H1 (cell line): ENCODE results near the gene MRRF. TPM values are rescaled to one million over a fixed set of nuclear protein-coding genes. Genes with fewer than 3 reads are reported as not detected.

Experiments
- ATF3 ChIP-seq: IDR thresholded peaks from 2 replicates; pipeline ENCODE4 v1.6.1; 2011; ENCODE audit warnings: low read depth, mild to moderate bottlenecking, low read length; ENCODE audit not compliant: insufficient read depth
- CBX5 ChIP-seq: fragments of 300-800, 300-1000 bp; sonication (generic); IDR thresholded peaks from 2 replicates; pipeline ENCODE4 v1.7.1; 2016; ENCODE audit warnings: antibody characterized with exemption, low read length, low read depth
- CHD1 ChIP-seq: IDR thresholded peaks from 2 replicates; pipeline ENCODE4 v1.6.1; 2012; ENCODE audit warnings: low read depth, low read length, improper control_type of control experiment
- CTBP2 ChIP-seq: IDR thresholded peaks from 2 replicates; pipeline ENCODE4 v1.7.0; 2011; ENCODE audit warnings: borderline replicate concordance, mild to moderate bottlenecking, moderate library complexity, mixed read lengths, low read length; ENCODE audit not compliant: insufficient read depth, insufficient read length
- GTF2F1 ChIP-seq: IDR thresholded peaks from 2 replicates; pipeline ENCODE4 v1.6.1; 2012; ENCODE audit warnings: low read depth, low read length, improper control_type of control experiment, borderline replicate concordance
- KDM1A ChIP-seq: fragments of 200-600, 300-600 bp; sonication (generic); IDR thresholded peaks from 2 replicates; pipeline ENCODE4 v1.7.1; 2016; ENCODE audit warnings: mild to moderate bottlenecking, low read length, borderline replicate concordance
- NANOG ChIP-seq: IDR thresholded peaks from 2 replicates; pipeline ENCODE4 v1.6.1; 2011; ENCODE audit warnings: low read length, low read depth, mild to moderate bottlenecking, inconsistent platforms; ENCODE audit not compliant: insufficient read depth, poor library complexity, severe bottlenecking
- PHF8 ChIP-seq: fragments of 200-600 bp; sonication (generic); conservative IDR thresholded peaks from 2 replicates; pipeline ENCODE4 v1.7.1; 2012; ENCODE audit warnings: low read depth, mild to moderate bottlenecking, inconsistent platforms, low read length, moderate library complexity
- POLR2AphosphoS5 ChIP-seq: IDR thresholded peaks from 2 replicates; pipeline ENCODE4 v1.6.1; 2011; ENCODE audit warnings: low read depth, low read length
- RAD21 ChIP-seq, 2 experiments: IDR thresholded peaks in 1 of 2; conservative IDR thresholded peaks in 1 of 2; 2 replicates each; pipeline ENCODE4 v1.6.1; 2011; ENCODE audit warnings: low read depth in 2 of 2, low read length in 2 of 2, improper control_type of control experiment in 1 of 2, inconsistent platforms in 1 of 2, mild to moderate bottlenecking in 1 of 2, moderate library complexity in 1 of 2
- RBBP5 ChIP-seq: IDR thresholded peaks from 2 replicates; pipeline ENCODE4 v1.7.1; 2012; ENCODE audit warnings: low read depth, mild to moderate bottlenecking, inconsistent platforms, low read length, moderate library complexity, borderline replicate concordance
- RNF2 ChIP-seq: fragments of 200-900, 300-1000 bp; sonication (generic); IDR thresholded peaks from 2 replicates; pipeline ENCODE4 v1.7.1; 2016; ENCODE audit warnings: borderline replicate concordance, low read depth, mild to moderate bottlenecking, antibody characterized with exemption, low read length; ENCODE audit not compliant: poor library complexity, severe bottlenecking; ENCODE audit errors: missing control alignments
- SP1 ChIP-seq: IDR thresholded peaks from 2 replicates; pipeline ENCODE4 v1.6.1; 2011; ENCODE audit warnings: low read depth, low read length
- SP2 ChIP-seq: IDR thresholded peaks from 2 replicates; pipeline ENCODE4 v1.6.1; 2012; ENCODE audit warnings: mild to moderate bottlenecking, low read length, inconsistent platforms
- SRF ChIP-seq: IDR thresholded peaks from 2 replicates; pipeline ENCODE4 v1.6.1; 2011; ENCODE audit warnings: mild to moderate bottlenecking, low read depth, low read length, moderate library complexity
- TAF1 ChIP-seq: IDR thresholded peaks from 2 replicates; pipeline ENCODE4 v1.6.1; 2011; ENCODE audit warnings: mild to moderate bottlenecking, low read depth, low read length
- TBP ChIP-seq: IDR thresholded peaks from 2 replicates; pipeline ENCODE4 v1.6.1; 2011; ENCODE audit warnings: low read depth, low read length, improper control_type of control experiment
- ZNF274 ChIP-seq: IDR thresholded peaks from 2 replicates; pipeline ENCODE4 v1.7.0; 2012; ENCODE audit warnings: low read length, borderline replicate concordance; ENCODE audit errors: extremely low read depth
- polyA plus RNA-seq, 7 experiments: library from polyadenylated mRNA; depleted of rRNA in 3 of 7; stranded (reverse) in 5 of 7; unstranded in 2 of 7; fragments of >200 nt in 5 of 7; fragments of 200-250 nt in 2 of 7; gene quantifications; 1 replicate in 5 of 7; 2 replicates in 1 of 7; 4 replicates in 1 of 7; pipeline versions ENCODE4 v1.2.1 to v1.2.3, GENCODE V29; 2011 to 2013; ENCODE audit warnings: missing spikeins in 2 of 7, mixed read lengths in 2 of 7
- total RNA-seq: library from RNA; stranded (reverse); fragmentation: NEBNext Ultra II Directional; extraction: Animal tissue kit (Norgen Biotek cat#: 25700); gene quantifications from 2 replicates; pipeline ENCODE4 v1.2.1, GENCODE V29; 2021
- TF ChIP-seq, protein P1 (sequence below): IDR thresholded peaks from 2 replicates; pipeline ENCODE4 v1.6.1; 2012; ENCODE audit warnings: inconsistent platforms
- TF ChIP-seq, protein P2 (sequence below): IDR thresholded peaks from 2 replicates; pipeline ENCODE4 v1.6.1; 2012; ENCODE audit warnings: low read length, inconsistent platforms

MRRF gene
- total and polyA plus RNA-seq, 2 of the 8 experiments (the other 6 are each of a cell fraction or from before 2014, with no cell fraction given) = 29.4 to 47.8 TPM

GRCh38 chr9:122264360-122265148, at the start of gene MRRF, which contains the start of gene RBM18 (continued):
- TF ChIP-seq KDM1A (no peak), ATF3 (peak; percentile 91), ZNF274 (no peak), TBP (peak; percentile 72), RBBP5 (peak; percentile 93), SP2 (no peak), CBX5 (no peak), CTBP2 (no peak), TAF1 (peak; percentile 65), RNF2 (no peak), POLR2AphosphoS5 (peak; percentile 96), NANOG (no peak), RAD21 (IDR thresholded peaks at IDR 0.05 in 1 of 2, conservative IDR thresholded peaks at IDR 0.05 in 1 of 2; ENCODE audit: low read depth in 2 of 2, low read length in 2 of 2) (peak in 1 of 2 experiments; percentile 33; a peak in 2 of 4 replicates), SRF (peak; percentile 78), CHD1 (no peak), PHF8 (peak; percentile 82), GTF2F1 (no peak), SP1 (no peak)
- TF ChIP-seq, protein P1, sequence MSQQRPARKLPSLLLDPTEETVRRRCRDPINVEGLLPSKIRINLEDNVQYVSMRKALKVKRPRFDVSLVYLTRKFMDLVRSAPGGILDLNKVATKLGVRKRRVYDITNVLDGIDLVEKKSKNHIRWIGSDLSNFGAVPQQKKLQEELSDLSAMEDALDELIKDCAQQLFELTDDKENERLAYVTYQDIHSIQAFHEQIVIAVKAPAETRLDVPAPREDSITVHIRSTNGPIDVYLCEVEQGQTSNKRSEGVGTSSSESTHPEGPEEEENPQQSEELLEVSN = peak; percentile 97
- TF ChIP-seq, protein P2, sequence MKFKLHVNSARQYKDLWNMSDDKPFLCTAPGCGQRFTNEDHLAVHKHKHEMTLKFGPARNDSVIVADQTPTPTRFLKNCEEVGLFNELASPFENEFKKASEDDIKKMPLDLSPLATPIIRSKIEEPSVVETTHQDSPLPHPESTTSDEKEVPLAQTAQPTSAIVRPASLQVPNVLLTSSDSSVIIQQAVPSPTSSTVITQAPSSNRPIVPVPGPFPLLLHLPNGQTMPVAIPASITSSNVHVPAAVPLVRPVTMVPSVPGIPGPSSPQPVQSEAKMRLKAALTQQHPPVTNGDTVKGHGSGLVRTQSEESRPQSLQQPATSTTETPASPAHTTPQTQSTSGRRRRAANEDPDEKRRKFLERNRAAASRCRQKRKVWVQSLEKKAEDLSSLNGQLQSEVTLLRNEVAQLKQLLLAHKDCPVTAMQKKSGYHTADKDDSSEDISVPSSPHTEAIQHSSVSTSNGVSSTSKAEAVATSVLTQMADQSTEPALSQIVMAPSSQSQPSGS = peak; percentile 78; the same call in 1 of the 2 replicates
